ENCODE data around the gene PTGIR. TPM values are rescaled to one million over a fixed set of nuclear protein-coding genes. Genes with fewer than 3 reads are reported as not detected.

Gene PTGIR
- total and polyA plus RNA-seq, 2 of the 4 experiments (the other 2 are of a cell fraction): 0.54 to 5.3 TPM

DNA sequence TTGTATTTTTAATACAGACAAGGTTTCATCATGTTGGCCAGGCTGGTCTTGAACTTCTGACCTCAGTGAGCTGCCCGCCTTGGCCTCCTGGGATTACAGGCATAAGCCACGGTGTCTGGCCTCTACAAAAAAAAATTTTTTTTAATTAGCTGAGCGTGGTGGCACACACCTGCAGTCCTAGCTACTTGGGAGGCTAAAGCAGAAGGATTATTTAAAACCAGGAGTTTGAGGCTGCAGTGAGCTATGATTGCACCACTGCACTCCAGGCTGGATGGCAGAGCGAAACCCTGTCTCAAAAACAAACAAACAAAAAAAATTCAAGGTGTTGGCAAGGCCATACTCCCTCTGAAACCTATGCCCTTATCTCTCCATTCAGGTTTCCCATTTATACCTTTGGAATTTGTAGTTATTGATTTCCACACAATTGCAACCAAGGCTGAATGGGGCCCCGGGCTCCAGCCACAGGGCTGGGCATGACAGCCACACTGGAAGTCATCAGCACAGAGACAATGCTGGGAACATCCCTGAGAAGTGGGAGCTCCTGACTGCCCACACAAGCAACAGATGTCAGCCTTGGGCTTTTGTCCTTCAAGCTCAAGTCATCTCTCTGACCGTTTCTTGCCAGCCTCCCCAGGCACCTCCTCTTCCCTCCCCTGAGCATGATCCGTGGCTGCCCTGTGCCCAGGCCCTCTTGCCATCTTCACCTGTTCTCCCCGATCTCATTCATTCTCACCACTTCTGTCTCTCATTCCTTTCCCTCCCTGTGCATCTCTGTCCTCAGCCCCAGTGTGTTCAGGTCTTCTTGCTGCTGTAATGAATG lies 51.0 kb downstream of the PTGIR start:
- TF ChIP-seq BHLHE40 (IDR thresholded peaks at IDR 0.05; ENCODE audit: low read depth, low read length) (no peak), RCOR1 (IDR thresholded peaks at IDR 0.05; ENCODE audit: insufficient replicate concordance, low read length) (no peak), SMC3 (IDR thresholded peaks at IDR 0.05; ENCODE audit: low read depth, low read length) (no peak), RAD21 (IDR thresholded peaks at IDR 0.05; ENCODE audit: low read length) (no peak), CHD1 (IDR thresholded peaks at IDR 0.05; ENCODE audit: low read depth, low read length) (no peak), MAFK (IDR thresholded peaks at IDR 0.05; ENCODE audit: low read depth, low read length) (no peak), RFX5 (IDR thresholded peaks at IDR 0.05; ENCODE audit: low read depth, low read length) (no peak), MXI1 (IDR thresholded peaks at IDR 0.05; ENCODE audit: borderline replicate concordance, low read depth, low read length) (no peak), MAZ (IDR thresholded peaks at IDR 0.05; ENCODE audit: borderline replicate concordance, low read depth, low read length) (no peak), POLR2A (IDR thresholded peaks at IDR 0.05; ENCODE audit: low read depth, low read length) (no peak), FOS (IDR thresholded peaks at IDR 0.05; ENCODE audit: low read depth, low read length) (no peak), CEBPB (IDR thresholded peaks at IDR 0.05; ENCODE audit: low read depth, low read length) (no peak), NFE2L2 (IDR thresholded peaks at IDR 0.05; ENCODE audit: low read depth, low read length) (no peak)
- TF ChIP-seq, protein P1, sequence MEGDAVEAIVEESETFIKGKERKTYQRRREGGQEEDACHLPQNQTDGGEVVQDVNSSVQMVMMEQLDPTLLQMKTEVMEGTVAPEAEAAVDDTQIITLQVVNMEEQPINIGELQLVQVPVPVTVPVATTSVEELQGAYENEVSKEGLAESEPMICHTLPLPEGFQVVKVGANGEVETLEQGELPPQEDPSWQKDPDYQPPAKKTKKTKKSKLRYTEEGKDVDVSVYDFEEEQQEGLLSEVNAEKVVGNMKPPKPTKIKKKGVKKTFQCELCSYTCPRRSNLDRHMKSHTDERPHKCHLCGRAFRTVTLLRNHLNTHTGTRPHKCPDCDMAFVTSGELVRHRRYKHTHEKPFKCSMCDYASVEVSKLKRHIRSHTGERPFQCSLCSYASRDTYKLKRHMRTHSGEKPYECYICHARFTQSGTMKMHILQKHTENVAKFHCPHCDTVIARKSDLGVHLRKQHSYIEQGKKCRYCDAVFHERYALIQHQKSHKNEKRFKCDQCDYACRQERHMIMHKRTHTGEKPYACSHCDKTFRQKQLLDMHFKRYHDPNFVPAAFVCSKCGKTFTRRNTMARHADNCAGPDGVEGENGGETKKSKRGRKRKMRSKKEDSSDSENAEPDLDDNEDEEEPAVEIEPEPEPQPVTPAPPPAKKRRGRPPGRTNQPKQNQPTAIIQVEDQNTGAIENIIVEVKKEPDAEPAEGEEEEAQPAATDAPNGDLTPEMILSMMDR (conservative IDR thresholded peaks at IDR 0.05; ENCODE audit: low read depth, low read length): no peak
- TF ChIP-seq, protein P2, sequence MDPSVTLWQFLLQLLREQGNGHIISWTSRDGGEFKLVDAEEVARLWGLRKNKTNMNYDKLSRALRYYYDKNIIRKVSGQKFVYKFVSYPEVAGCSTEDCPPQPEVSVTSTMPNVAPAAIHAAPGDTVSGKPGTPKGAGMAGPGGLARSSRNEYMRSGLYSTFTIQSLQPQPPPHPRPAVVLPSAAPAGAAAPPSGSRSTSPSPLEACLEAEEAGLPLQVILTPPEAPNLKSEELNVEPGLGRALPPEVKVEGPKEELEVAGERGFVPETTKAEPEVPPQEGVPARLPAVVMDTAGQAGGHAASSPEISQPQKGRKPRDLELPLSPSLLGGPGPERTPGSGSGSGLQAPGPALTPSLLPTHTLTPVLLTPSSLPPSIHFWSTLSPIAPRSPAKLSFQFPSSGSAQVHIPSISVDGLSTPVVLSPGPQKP (IDR thresholded peaks at IDR 0.05; ENCODE audit: borderline replicate concordance, low read depth, low read length): no peak
- TF ChIP-seq, protein P3, sequence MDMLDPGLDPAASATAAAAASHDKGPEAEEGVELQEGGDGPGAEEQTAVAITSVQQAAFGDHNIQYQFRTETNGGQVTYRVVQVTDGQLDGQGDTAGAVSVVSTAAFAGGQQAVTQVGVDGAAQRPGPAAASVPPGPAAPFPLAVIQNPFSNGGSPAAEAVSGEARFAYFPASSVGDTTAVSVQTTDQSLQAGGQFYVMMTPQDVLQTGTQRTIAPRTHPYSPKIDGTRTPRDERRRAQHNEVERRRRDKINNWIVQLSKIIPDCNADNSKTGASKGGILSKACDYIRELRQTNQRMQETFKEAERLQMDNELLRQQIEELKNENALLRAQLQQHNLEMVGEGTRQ (IDR thresholded peaks at IDR 0.05; ENCODE audit: low read depth, low read length): no peak
- H2BK120ac ChIP-seq (ENCODE audit: low read depth, low read length): no peak overlapping the region
- intact Hi-C loops (cut with micrococcal nuclease): no loop called here
- H3K27me3 ChIP-seq (ENCODE audit: control insufficient read depth, insufficient read depth, low read length): peaks cover 14% of the 10 kb centered on the region
- no peaks in the 10 kb centered on the region for H4K20me1 ChIP-seq (ENCODE audit: insufficient read depth, low read length)
- no peaks in the 10 kb centered on the region; the same call in 1 of the 2 replicates for H3K9me1 ChIP-seq (ENCODE audit: insufficient read depth, low read length)
- H3K9me3 ChIP-seq (ENCODE audit: control insufficient read depth, insufficient read depth, low read length): no peaks in the 10 kb centered on the region
- no peaks in the 10 kb centered on the region for H3K79me1 ChIP-seq (ENCODE audit: low read depth in 1 of 2, low read length in 2 of 2)
- no peak overlapping the region for H2BK5ac ChIP-seq (ENCODE audit: low read depth, low read length, poor library complexity, severe bottlenecking)
- 40% methylated on average over 2 of the region's 8 CpGs; no CpG with 5 or more reads in 1 of the 2 experiments for WGBS, 2 experiments (ENCODE audit: extremely low coverage in 2 of 2, insufficient read length in 1 of 2)
- no peak overlapping the region for H3K4ac ChIP-seq (ENCODE audit: low read depth, low read length)
- H4K8ac ChIP-seq (ENCODE audit: low read depth in 2 of 2, low read length in 2 of 2): no peak overlapping the region
- H2BK15ac ChIP-seq (ENCODE audit: low read depth, low read length): no peak overlapping the region
- ChIA-PET POLR2A (ENCODE audit: unreplicated experiment) (no interaction called here), CTCF (no interaction called here)
- in situ Hi-C loops (cut with MboI; ENCODE audit: low sequenced_read_pairs): no loop called here
- no peaks in the 10 kb centered on the region for H3K36me3 ChIP-seq (ENCODE audit: control insufficient read depth, insufficient read depth, low read length)
- no peak overlapping the region for H3K9ac ChIP-seq (ENCODE audit: low read depth, low read length)
- BruUV-seq (replicated peaks): no TSS peak
- no peak overlapping the region for H3K56ac ChIP-seq (ENCODE audit: extremely low read depth, insufficient read depth, low read length)
- no peak overlapping the region for H3K18ac ChIP-seq (ENCODE audit: low read depth, low read length)
- H4K91ac ChIP-seq (ENCODE audit: insufficient read depth, low read depth, low read length): no peak overlapping the region
- no peaks in the 10 kb centered on the region for H3K4me1 ChIP-seq (ENCODE audit: control insufficient read depth, insufficient read depth, low read length)
- no peak overlapping the region for H3K23ac ChIP-seq (ENCODE audit: low read depth, low read length)
- no peak overlapping the region for H2BK20ac ChIP-seq (ENCODE audit: low read depth, low read length)
- ATAC-seq (ENCODE audit: low read depth) (no peak), DNase-seq (no peak)
- H2AK9ac ChIP-seq (replicated peaks; ENCODE audit: low read depth, low read length, poor library complexity): peak overlapping the region; percentile 55
- H3K4me2 ChIP-seq (ENCODE audit: low read depth, low read length): no peak overlapping the region
- H3K4me3 ChIP-seq (ENCODE audit: insufficient read depth, low read depth, low read length): no peak overlapping the region
- dilution Hi-C loops (cut with HindIII; ENCODE audit: low sequenced_read_pairs, unreplicated experiment): no loop called here
- H3K27ac ChIP-seq (ENCODE audit: insufficient read depth, low read length): no peak overlapping the region
- no peak overlapping the region for H3K14ac ChIP-seq (replicated peaks; ENCODE audit: low read depth, low read length)
- H4K5ac ChIP-seq (ENCODE audit: low read depth, low read length): no peak overlapping the region
- H2AFZ ChIP-seq (replicated peaks; ENCODE audit: low read length, poor library complexity): no peak overlapping the region
- H2AK5ac ChIP-seq (ENCODE audit: low read depth, low read length): no peak overlapping the region
